Measurements from ENCODE around the gene KLHL22. TPM values are rescaled to one million over a fixed set of nuclear protein-coding genes. Genes with fewer than 3 reads are reported as not detected.
"Not testable (repeated sequence)": the region's sequence is repeated elsewhere in the genome, so short reads cannot be mapped to it uniquely, and the experiment has no call there.

Gene KLHL22
- total RNA-seq, 1 experiment from 2014 or later, result 30.4 TPM

DNA sequence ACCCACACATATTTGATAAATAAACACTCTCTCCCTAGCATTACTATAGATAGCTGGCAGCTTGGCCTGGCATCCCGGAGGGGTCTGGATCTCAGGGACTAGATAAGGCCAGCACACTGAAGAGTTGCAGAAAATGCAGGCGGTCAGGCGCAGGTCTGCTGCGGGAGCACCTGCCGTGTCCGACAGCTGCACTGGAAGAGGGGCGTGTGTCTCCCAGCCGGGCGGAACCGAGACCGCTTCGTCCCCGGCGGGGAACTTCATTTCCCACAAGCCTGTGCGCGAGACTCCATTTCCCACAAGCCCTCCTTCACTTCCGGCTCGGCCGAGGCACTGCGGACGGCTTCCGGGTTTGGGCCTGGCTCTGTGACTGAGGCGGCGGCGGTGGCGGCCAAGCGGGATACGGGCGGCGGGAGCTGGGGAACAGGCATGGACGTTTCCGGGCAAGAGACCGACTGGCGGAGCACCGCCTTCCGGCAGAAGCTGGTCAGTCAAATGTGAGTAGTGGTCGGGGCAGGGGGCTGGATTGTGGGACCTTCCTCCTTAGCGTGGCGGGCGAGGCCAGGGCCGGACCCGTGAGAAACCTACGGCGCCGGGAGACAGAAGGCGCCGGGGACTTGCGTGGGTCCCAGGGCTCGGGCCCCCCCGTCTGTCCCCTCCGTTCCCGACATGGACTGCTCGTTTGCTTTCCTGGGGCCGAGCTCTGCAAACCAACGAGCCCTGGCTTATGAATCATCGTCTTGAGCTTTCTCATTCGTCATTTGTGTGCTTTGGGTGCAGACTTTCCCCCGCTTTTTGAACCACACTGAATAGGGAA lies 11.9 kb upstream of the KLHL22 start, which contains the start of gene MED15:
Gene MED15, plus strand, starts transcription at position 358 of the 814 bp plus-strand sequence. Its CDS starts 69 bp downstream, at position 427.
- in situ Hi-C loops (cut with HindIII; ENCODE audit: low sequenced_read_pairs), result no loop called here
- DNase-seq (ENCODE audit: low spot score), result peak; percentile 89

DNA sequence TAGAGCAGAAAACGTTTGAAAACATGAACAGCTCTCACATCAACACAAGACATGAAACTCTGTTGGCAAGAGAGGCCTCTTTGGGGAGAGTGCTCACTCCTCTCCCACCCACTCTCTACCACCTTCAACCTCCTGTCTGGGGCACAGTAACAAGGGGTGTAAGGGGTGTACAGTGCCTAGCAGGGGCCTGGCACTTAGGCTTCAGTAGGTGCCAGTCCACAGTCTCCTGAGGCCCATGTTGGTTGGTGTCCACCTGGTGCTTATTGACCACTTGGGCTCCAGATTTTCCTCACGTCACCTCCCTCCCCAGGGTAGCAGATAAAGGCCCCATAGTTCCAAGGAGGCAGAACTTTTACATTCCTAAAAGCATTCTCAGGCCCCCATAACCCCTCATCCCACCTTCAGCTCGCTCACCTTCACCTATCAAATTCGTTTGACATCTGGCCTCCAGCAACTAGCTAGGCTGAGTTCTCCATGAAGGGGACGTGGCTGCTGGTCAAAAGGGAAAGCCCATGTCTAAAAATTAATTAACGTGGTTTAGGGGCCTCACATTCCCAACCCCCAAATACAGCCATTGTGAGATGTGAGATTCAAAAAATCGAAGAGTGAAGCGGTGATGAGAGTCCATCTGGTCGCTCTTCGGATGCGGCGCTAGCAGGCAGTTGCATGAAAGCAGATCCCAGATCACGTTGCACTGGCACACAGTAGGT lies 11.1 kb upstream of the KLHL22 start:
- no peak for DNase-seq (ENCODE audit: low spot score)
- in situ Hi-C loops (cut with HindIII; ENCODE audit: low sequenced_read_pairs), result no loop called here

DNA sequence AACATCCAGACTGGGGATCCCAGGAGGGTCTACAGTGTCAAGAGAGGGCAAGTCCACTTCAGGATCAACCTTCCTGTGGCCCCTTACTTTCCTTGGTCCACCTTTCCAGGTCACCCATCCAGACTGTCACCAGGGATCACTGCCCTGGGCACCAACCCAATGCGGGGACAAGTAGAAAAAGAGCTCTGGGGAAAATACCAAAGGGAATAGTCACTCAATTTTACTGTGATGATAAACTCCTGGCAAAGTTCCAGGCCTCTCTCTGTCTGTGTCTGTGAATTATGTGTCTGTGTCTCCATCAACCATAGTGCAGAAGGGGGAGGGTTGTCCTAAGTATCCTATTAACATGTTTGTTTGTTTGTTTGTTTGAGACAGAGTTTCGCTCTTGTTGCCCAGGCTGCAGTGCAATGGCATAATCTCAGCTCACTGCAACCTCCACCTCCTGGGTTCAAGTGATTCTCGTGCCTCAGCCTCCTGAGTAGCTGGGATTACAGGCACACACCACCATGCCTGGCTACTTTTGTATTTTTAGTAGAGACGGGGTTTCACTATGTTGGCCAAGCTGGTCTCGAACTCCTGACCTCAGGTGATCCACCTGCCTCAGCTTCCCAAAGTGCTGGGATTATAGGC lies 8.8 kb upstream of the KLHL22 start:
- DNase-seq (ENCODE audit: low spot score); in situ Hi-C loops (cut with HindIII; ENCODE audit: low sequenced_read_pairs): not testable (repeated sequence)

DNA sequence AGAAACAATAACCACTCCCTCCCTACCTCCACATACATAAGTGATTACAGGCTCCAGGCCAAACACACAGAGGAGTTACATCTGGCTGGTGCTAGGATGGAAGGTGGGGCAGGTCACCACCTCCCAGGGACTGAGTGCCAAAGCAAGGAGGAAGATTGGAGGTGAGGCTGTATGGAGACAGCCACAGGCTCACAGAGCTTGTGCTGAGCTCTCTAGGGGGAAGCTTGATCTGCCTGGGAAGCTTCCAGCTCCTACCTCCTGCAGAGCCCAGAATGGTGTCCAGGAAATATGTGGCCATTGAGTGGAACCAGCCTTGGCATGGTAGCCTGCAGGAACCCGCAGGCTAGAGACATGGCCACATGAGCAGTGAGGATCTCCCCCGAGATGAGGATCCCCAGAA lies 8.2 kb upstream of the KLHL22 start:
- DNase-seq (ENCODE audit: low spot score), result no peak
- in situ Hi-C loops (cut with HindIII; ENCODE audit: low sequenced_read_pairs), result no loop called here

DNA sequence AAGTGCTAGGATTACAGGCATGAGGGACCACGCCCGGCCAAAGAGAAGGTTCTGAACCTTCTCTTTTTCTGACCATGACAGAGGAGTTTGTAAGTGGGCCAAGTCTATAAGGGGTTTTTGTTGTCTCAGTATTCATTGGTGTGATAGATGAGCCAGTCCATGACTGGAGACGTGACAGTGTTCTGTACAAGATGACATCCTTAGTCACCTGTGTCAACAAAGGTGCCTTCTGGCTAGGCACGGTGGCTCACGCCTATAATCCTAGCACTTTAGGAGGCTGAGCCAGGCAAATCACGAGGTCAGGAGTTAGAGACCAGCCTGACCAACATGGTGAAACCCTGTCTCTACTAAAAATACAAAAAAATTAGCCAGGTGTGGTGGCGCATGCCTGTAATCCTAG lies 4.2 kb upstream of the KLHL22 start:
- in situ Hi-C loops (cut with HindIII; ENCODE audit: low sequenced_read_pairs), result no loop called here
- no peak for DNase-seq (ENCODE audit: low spot score)

DNA sequence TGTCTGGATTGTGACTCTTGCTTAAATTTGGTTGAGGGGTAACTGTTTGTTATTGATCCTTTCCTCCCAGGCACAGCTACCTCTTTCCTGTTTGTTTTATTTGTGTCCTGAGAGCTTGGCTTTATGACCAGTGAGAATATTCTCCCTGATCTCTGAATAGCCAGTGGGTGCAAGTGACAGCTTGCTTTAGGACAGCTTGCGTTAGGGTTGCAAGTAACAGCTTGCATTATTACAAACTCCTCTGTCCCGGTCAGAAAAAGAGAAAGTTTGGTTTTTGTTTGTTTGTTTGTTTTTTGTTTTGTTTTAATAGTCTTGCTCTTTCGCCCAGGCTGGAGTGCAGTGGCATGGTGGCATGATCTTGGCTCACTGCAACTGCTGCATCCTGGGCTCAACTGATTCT lies 3.3 kb upstream of the KLHL22 start:
- DNase-seq (ENCODE audit: low spot score), result no peak
- in situ Hi-C loops (cut with HindIII; ENCODE audit: low sequenced_read_pairs), result no loop called here

DNA sequence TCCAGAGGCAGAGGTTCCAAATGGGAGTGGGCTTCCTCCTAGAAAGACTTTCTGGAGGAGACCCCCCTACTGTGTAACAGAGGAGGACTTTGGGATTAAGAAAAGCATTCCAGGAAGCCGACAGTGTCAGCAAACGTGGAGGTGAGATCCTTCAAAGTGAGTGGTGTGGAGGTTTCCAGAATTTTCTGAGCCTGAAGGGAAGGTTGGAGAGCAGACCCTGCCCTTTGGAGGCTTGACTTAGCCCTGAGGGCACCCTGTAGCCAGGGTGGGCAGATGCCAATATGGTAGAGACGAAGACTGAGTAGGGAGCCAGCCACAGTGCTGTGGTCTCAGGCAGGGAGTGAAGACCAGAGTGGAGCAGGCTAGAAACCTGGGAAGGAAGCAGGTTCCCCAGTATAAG lies 1.8 kb upstream of the KLHL22 start:
- in situ Hi-C loops (cut with HindIII; ENCODE audit: low sequenced_read_pairs), result no loop called here

DNA sequence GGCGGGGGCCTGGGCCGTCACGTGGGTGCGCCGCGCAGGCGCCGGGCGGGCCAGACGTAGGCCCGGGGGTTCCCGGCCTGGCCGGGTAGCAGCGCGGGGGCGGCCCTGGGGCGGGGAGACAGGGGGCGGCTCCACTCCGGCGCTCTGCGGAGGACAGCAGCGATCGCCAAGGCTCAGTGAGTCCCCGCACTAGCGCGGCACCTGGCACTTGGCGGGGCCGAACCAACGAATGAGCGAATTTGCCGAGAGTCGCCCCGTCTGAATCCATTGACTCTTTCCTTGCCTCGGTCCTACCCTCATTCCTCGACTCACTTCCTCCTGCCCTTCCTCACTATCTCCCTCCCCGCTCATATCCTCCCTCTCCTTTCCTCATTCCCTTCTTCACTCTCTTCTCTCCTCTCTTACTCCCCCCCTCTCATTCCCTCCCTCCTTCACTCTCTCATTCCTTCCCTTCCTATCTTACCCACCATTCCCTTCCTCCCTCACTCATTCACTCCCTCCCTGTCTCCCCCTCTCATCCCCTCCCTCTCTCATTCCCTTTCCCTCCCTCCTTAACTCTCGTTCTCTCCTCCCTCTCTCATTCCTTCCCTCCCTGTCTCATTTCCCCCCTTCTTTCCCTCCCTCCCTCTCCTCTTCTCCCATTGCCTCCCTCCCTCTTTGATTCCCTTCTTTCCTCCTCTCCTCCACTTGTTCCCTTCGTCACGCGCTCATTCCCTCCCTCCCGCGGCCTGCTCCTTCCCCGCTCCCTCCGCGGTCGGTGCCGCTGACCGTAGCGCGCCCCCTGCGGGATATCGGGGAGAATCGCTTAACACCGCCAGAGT lies 476 bp upstream of the KLHL22 start:
- peak; percentile 94 for DNase-seq (ENCODE audit: low spot score)
- in situ Hi-C loops (cut with HindIII; ENCODE audit: low sequenced_read_pairs), result no loop called here

More for the DNA sequence above, 1.8 kb upstream of the KLHL22 start:
- DNase-seq (ENCODE audit: low spot score), result no peak

DNA sequence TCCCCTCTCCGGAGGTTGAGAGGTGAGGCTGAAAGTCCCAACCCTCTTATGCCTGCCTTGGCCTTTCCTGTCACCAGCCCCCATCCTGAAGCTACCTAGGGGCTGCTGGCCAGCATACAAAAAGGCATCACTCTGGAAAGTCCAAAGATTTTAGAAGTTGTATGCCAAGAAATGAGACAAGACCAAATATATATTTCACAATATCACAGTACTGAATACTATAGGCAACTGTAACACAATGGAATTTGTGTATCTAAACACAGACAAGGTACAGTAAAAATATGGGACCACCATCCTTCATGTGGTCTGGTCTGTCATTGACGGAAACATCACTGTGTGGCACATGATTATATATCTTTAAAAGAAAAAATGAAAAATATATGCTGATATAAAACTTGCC lies 4.2 kb downstream of the KLHL22 start:
- in situ Hi-C loops (cut with HindIII; ENCODE audit: low sequenced_read_pairs), result no loop called here
- DNase-seq (ENCODE audit: low spot score), result no peak

DNA sequence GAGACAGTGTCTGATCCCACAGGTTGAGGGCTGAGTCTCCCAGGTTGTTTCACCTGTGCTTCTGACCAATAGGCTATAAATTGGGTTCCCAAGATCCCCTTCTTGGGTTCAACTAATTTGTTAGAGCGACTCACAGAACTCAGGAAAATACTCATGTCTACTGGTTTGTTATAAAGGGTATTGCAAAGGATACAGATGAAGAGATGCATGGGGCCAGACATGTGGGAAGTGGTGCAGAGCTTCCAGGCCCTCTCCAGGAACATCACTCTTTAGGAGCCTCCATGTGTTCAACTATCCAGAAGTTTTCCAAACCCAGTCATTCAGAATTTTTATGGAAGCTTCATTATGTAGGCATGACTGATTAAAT lies 4.7 kb downstream of the KLHL22 start:
- in situ Hi-C loops (cut with HindIII; ENCODE audit: low sequenced_read_pairs), result no loop called here
- DNase-seq (ENCODE audit: low spot score), result no peak

DNA sequence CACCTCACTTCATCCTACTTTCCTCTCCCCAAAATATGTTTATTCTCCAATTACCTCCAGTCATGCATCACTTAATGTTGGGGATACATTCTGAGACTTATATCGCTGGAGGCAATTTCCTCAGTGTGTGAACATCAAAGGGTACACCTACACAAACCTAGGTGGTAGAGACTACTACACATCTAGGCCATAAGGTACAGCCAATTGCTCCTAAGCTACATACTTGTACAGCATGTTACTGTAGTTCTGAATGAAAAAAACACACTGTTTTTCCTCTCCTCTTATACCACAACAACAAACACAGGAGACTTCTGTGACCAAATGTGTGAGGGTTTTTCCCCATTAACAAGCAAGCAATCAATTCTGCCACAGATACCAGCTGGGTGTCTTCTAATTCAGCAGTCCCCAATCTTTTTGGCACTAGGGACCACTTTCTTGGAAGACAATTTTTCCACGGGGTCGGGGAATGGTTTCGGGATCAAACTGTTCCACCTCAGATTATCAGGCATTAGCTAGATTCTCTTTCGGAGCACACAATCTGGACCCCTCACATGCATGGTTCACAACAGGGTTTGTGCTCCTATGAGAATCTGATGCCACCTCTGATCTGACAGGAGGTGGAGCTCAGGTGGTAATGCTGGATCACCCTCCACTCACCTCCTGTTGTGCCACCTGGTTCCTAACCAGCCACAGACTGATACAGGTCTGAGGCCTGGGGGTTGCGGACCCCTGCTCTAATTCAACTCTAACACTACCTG lies 5.2 kb downstream of the KLHL22 start:
- in situ Hi-C loops (cut with HindIII; ENCODE audit: low sequenced_read_pairs), result no loop called here
- DNase-seq (ENCODE audit: low spot score), result no peak

DNA sequence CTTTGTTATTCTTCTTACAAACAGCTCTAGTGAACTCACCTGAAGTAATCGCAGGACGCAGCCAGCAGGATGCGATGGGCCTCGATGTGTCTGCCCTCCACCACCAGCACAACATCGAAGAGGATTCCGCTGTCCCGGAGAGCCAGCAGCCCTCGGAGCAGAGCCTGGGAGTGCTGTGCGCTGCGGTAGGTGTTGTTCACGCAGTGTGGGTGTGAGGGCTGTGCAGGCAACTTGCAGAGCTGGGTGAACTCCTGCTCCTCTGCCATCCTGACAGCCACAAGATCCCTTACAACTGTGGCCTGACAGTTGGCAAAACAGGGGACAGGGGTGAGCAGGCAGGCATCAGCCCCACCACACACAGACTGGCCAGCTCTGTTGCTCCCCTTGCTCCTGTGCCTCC lies 6.6 kb downstream of the KLHL22 start:
- in situ Hi-C loops (cut with HindIII; ENCODE audit: low sequenced_read_pairs), result no loop called here
- DNase-seq (ENCODE audit: low spot score), result no peak

DNA sequence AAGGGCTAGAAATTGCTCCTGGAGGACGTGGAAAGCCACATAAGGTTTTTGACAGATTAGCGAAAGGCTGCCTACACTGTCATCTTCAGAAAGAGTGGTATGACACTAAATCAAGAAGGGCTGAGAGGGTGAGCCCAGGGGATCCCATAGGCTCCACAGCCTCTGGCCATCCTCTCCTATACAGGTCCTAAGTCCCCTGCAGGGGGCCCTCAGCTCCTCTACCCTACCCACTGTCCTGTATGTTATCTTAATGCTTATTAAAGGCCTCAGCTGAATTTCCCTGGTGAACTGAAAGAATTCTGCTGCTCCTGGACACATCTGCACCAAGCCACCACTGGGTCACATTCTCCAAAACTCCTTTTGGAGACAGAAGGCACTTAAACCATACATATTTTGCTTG lies 7.9 kb downstream of the KLHL22 start:
- in situ Hi-C loops (cut with HindIII; ENCODE audit: low sequenced_read_pairs), result no loop called here
- no peak for DNase-seq (ENCODE audit: low spot score)

DNA sequence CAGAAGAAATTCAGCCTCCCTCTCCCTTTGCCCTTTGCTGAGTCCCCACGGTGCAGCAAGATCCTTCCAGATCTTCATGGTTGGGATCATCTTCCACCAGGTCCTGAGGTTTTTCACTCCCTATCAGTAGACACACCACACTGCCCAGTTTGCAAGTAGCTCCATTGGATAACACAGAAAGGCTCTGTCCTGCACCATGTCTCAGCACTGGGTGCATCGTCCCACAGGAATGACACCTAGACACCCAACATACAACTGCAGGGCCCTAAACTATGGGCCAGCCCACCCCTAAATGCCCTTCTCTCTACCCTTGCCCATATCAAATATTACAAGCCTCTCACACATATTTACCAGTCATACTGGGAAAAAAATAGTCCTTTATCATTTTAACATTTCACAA lies 9.4 kb downstream of the KLHL22 start:
- in situ Hi-C loops (cut with HindIII; ENCODE audit: low sequenced_read_pairs), result no loop called here
- no peak for DNase-seq (ENCODE audit: low spot score)

DNA sequence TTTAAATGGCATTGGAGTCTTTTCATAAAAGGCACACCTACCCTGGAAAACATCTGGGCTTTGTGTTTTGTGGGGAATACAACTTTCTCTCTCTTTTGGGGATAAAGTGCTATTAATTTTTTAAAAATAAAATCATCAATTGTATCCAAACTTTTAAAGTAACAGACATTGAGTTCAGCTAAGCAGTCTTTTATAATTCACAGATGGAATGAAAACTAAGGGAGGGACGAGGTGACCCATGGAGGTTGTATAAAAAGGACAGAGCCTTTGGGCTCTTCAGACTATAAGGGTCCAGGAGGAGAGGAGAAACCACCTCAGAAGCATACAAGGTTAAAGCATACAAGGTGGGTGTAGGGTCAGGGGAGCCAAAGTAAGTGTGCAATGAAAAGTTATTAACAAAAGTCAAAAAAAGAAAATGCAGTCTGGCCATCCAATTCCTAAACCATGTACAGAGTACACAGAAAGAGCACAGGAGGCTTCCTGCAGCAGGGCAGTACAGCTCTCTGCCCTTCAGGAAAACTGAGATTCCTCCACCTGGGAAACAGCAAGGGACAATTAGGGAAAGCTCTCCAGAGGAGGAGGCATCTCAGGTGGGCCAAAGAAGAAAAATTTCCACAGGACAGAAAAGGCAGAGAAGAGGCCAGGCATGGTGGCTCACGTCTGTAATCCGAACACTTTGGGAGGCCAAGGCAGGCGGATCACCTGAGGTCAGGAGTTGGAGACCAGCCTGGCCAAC lies 10.5 kb downstream of the KLHL22 start:
- no peak for DNase-seq (ENCODE audit: low spot score)
- in situ Hi-C loops (cut with HindIII; ENCODE audit: low sequenced_read_pairs), result no loop called here

DNA sequence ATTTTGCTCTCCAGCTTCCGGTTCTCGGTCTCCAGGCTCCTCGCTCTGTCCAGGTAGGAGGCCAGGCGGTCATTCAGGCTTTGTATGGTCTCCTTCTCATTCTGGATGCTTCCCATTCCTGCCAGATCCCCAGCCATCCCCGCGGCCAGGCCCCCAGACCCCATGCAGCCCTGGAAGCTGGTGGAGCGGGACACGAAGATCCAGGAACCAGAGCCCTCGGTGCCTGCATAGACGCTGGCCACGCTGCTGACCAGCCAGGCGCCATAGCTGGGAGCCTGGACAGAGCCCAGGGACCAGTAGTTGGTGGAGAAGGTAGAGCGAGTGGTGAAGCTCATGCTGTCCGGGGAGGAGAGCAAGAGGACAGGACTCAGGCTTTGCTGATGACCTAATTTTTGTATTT lies 11.8 kb downstream of the KLHL22 start:
- no peak for DNase-seq (ENCODE audit: low spot score)
- in situ Hi-C loops (cut with HindIII; ENCODE audit: low sequenced_read_pairs), result no loop called here

DNA sequence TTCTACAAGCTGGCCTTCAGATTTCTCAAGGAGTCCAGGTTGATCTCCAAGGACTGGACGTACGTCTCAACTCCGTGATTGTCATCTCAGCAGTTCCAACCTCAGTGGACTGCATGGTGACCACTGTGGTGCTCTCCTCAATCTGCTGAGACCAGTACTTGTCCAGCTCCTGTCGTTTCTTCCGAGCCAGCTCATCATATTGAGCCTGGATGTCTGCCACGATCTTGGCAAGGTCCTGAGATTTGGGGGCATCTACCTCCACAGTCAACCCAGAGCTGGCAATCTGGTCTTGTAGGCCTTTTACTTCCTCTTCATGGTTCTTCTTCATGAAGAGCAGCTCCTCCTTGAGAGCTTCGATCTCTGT lies 12.5 kb downstream of the KLHL22 start:
- DNase-seq (ENCODE audit: low spot score); in situ Hi-C loops (cut with HindIII; ENCODE audit: low sequenced_read_pairs): not testable (repeated sequence)

DNA sequence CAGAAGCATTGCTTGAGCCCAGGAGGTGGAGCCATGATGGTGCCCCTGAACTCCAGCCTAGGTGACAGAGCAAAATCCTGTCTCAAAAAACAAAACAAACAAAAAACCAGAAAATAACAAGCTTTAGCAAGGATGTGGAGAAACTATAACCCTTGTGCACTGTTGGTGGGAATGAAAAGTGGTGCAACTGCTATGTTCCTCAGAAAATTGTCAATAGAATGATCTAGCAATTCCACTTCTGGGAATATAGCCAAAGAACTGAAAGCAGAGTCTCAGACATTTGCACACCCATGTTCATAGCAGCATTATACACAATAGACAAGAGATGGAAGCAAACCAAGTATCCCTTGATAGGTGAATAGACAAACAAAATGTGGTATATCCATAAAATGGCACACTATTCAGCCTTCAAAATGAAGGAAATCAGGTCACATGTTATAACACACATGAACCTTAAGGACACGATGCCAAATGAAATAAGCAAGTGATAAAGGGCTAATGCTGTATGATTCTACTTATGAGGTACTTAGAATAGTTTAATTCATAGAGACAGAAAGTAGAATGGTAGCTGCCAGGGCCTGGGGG lies 15.9 kb downstream of the KLHL22 start:
- no peak for DNase-seq (ENCODE audit: low spot score)
- in situ Hi-C loops (cut with HindIII; ENCODE audit: low sequenced_read_pairs), result no loop called here
